Measurements from ENCODE around the gene LRRC10.
A peak's percentile ranks its signal among the peaks of the same experiment; 100 is the strongest.

Gene LRRC10

GRCh38 chr12:69651922-69652321 lies 41.2 kb upstream of the LRRC10 start:
- TF ChIP-seq CTCF (IDR thresholded peaks at IDR 0.05; ENCODE audit: low read length, missing control alignments) = no peak
- no peak for DNase-seq (ENCODE audit: low read depth)
- H3K4me3 ChIP-seq (replicated peaks; ENCODE audit: low read depth, low read length) = no peak overlapping the region

GRCh38 chr12:69649529-69649928 lies 38.8 kb upstream of the LRRC10 start:
- no peak overlapping the region for H3K4me3 ChIP-seq (replicated peaks; ENCODE audit: low read depth, low read length)
- no peak for TF ChIP-seq CTCF (IDR thresholded peaks at IDR 0.05; ENCODE audit: low read length, missing control alignments)
- DNase-seq (ENCODE audit: low read depth) = no peak

DNA sequence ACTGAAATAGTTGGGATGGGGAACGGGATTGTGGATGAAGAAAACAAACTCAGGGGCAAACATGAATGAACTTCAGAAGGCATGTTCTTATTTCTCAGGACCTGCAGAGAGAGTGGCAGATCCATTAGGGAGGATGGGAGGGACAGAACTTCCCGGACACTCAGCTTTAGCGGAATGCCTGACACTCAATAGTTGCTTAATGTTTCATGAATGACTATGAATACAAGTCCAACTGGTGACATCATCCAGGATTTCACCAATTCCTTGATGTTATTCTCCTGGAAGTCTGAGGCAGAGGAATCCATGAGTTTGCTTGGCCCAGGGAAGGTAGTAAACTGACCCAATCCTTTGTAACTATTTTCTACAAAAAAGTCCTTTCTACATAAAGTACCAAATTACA lies 37.8 kb upstream of the LRRC10 start:
- peak; percentile 97 for DNase-seq (ENCODE audit: low read depth)
- TF ChIP-seq CTCF (IDR thresholded peaks at IDR 0.05; ENCODE audit: low read length, missing control alignments) = no peak
- no peak overlapping the region for H3K4me3 ChIP-seq (replicated peaks; ENCODE audit: low read depth, low read length)

DNA sequence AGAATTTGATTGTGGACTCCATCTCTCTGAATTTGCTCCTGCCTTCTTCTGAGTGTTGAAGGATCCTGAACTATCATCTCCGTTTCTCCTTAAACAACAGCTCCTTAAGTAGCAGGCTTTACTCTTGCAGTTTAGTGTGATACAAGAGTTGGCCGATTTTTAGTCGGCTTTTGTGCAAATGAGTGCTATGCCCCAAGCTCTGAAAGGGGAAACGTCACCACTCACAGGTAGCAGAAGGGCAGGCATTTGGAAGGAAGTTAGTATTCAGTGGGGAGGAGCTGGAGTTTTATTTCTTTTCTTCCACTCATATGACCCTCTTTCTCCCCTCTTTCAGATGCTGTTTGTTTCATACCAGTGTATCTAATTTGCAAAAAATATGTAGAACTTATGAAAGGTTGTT lies 36.5 kb upstream of the LRRC10 start:
- no peak for DNase-seq (ENCODE audit: low read depth)
- no peak for TF ChIP-seq CTCF (IDR thresholded peaks at IDR 0.05; ENCODE audit: low read length, missing control alignments)
- no peak overlapping the region for H3K4me3 ChIP-seq (replicated peaks; ENCODE audit: low read depth, low read length)

GRCh38 chr12:69645031-69645430 lies 34.3 kb upstream of the LRRC10 start:
- DNase-seq (ENCODE audit: low read depth) = no peak
- no peak for TF ChIP-seq CTCF (IDR thresholded peaks at IDR 0.05; ENCODE audit: low read length, missing control alignments)
- no peak overlapping the region for H3K4me3 ChIP-seq (replicated peaks; ENCODE audit: low read depth, low read length)

DNA sequence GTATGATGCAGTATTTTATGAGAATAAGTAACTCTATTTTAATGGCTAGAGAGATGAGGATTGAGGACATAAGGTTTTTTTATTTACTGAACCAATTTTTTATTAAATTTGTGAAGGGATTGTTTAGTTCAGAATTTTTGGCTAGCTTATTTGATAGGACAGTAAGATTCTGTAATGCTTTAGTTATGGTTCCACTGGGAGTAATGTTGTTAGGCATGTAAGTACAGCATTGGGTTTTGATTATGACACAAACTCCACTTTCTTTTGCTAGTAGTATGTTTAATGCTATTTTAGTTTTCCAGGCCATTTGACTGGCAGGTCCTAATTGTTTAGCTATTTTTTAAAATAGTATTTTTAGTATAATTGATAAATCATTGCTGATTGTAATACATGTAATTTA lies 33.8 kb upstream of the LRRC10 start:
- DNase-seq (ENCODE audit: low read depth) = no peak
- no peak overlapping the region for H3K4me3 ChIP-seq (replicated peaks; ENCODE audit: low read depth, low read length)
- TF ChIP-seq CTCF (IDR thresholded peaks at IDR 0.05; ENCODE audit: low read length, missing control alignments) = no peak

- no peak overlapping the region for H3K4me3 ChIP-seq (replicated peaks; ENCODE audit: low read depth, low read length)
- no peak for TF ChIP-seq CTCF (IDR thresholded peaks at IDR 0.05; ENCODE audit: low read length, missing control alignments)
- no peak for DNase-seq (ENCODE audit: low read depth)
Observed at GRCh38 chr12:69642531-69642930, 31.8 kb upstream of the LRRC10 start.
